HG03378 (cell line): ENCODE data around the gene ADARB2.
"Not testable (repeated sequence)": the region's sequence is repeated elsewhere in the genome, so short reads cannot be mapped to it uniquely, and the experiment has no call there.

ENCODE experiments used
- ATAC-seq: cut with Tn5 transposase; IDR thresholded peaks from one replicate; pipeline ENCODE4 v1.9.1; 2021; ENCODE audit warnings: mild to moderate bottlenecking, moderate library complexity; ENCODE audit not compliant: unreplicated experiment

The ADARB2 gene

DNA sequence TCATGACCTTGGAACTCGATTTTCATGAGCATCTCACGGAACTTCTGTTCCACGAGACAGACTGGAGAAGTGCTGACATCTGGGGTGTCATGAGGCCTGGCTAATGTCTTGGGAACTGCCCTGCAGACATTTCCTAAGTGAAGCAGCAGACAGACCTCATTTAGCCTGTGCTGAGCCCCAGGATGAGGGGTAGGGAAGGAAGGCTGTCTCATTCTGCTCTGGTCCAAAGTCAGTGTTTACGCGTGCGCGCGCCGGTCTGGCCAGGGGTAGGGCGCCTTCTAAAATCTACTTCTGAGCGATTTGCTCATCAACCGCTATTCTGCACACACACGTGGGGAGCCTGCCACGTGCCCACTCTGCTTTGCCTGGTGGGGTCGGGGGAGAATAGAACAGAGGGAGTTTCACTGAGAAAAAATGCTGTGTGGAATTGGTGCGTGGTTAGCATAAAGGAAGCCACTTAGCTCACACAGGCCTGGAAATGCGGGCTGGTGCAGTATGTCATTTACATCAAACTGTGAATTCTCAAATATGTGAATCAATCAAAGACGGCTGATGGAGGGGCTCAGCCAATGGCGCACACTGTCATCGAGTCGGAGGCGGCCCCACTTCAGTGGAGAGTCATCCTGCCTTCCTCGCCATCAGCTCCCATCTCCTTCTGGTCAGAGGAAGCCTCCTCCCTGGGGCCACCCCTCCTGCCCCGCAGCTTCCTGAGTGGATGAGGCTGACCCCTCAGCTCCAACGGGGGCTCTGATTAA is 335.1 kb downstream of the ADARB2 start:
- ATAC-seq: no peak

DNA sequence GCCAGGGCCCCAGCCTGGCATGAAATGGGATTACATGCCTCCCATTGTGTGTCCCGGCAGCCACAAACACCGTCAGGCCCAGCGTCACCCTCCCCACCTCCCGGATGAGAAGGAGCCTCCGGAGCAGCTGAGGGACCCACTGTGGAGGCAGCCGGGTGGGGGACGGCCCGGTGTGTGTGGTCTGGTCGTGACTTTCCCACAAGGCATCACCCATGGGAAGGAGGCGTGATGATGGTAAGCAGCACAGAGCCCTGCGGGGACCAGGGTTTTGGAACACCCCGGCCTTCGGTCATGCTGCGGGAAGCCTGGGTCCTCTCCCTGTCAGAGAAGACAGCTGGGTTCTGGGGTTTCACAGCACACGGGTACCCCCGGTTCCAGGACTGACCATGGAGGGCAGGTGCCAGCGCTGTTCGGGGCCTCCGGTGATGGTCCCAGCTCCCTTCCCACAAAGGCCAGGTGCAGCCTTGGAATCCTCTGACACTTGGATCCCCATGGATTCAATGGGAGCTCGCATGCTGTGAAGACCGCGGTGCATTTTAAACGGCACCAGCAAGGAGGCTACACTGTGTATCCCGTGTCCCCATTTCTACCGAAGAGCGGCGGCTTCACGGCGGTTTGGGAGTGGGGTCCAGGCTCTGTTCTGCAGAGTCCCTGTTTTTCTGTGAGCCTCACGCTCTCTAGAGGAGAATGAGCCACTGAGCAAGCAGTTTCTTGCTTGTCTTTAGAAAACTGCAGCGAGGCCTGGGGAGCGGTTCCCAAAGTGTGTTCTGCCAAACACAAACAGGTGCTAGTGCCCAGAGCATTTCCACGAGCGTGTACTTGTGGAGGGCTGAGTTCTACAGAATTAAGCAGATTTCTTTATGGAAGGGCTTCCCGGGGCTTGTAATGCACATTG is 336.0 kb downstream of the ADARB2 start:
- ATAC-seq: no peak

DNA sequence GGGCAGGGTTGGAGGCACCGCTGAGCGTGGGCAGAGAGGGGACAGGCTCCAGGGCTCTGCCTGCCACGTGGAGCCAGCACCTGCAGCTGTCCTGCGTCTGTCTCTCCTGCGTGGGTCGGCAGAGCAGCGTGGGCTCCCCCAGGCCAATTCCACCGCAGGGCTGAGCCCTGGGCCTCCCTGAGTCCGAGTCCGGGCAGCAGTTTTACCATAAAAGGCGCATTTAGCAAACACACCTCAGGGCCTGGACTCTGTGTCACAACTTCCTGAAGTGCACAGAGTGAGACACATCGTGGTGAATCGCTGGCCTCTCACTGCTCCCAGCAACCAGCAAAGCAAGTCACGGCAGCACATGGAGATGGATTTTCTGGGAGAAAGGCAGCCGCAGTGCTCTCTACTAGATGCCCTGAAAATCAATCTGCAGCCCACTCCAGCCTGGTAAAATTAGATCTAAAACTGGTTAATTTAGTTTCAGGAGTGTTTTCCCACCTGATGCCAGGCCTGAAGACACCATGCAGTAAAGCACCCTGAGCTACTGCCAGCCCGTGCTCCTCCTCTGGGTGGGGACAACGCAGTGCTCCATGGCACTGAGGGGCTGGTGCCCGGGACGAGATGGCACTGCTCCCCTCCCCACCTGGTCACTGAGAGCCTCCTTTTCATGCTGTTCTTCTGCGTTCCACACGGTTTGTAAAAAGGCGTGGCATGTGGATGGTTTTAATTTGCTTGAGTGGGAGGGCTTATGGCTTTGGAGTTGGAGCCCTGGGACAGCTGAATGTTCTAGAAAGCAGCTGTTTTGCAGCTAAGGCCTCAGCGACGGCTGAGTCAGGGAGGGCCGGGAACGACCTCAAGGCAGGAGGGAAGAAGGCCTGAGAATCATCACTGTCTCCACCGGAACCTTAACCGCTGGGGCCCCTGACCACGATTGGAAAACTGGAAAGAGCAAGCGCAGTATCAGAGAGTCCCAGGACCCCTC is 336.9 kb downstream of the ADARB2 start:
- ATAC-seq: no peak

DNA sequence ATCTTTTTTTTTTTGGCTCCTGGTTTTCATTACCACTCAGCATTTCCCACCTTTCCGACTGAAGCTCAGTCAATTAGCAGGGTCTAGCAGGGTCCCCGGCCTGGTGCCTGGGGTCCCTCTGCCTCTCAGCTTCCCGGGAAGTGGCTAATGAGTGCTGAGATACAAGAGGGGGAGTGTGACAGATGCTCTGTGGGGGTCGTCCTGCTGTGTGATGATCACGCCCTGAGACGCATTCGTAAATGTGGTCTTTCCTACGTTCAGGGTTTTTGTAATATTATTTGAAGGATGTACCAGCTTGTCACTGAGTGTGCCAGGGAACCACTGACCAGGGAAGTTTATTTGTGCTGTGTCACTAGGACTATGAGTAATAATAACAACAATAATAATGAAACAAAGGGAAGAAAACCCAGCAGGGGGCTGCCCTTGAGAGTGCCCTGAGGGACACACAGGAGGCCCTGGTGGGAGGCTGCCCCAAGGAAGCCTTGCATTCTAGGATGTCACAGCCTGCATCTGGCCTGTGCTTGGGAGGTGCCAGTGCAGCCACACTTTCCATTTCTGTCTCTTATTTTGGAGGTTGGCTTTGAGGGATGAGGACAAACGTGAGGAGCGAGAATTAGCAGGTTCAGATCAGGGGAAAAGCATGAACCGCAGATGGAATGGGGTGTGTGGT is 337.8 kb downstream of the ADARB2 start:
- no peak for ATAC-seq

DNA sequence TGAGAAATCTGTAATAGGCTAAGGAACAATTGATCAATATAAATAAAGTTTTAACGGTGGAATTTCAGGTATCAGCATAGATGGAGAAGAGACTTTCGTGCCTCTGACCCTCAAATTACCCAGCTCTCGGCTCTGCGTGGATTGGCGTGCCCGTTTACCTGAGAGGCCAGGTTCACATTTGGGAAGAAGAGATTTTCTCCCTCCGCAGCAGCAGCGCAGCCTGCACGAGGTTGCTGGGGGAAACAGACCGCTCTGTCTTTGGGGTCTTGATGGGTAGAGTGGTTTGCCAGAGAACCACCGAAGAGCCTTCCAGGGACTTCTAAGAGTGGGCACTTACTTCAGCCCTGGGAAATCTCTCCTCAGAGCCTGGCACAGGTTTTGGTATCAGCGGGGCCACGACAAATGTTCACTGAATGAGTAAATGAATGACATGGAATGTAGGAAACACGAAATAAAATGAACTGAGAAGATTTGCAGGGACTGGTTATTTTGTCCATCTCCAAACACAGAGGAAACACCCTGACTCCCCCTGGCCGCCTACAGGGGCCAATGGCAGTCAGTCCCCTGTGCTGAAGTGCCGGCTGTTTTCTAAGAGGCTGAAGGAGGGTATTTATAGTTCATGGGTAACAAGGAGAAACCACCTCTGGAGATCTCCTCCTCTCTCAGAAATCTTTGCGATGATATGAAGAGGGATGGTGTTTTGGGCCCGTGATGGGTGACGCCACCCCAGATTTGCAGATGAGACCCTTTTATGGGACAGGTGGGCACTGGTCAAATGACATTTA is 338.5 kb downstream of the ADARB2 start:
- ATAC-seq: no peak

DNA sequence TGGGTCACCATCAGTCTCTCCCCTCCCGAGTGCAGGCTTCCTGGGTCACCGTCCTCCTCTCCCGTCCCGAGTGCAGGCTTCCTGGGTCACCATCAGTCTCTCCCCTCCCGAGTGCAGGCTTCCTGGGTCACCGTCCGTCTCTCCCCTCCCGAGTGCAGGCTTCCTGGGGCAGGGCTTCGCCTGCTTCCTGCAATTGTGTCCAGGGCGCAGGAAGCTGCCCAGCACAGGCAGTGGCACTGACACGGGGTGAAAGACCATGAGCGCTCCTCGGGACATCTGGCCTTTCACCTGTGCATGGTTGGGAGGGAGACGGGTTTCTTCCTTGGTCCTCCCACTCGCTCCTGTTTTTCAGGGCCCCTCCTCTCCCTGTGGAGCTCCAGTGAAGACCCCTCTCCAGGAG is 339.2 kb downstream of the ADARB2 start:
- not testable (repeated sequence) for ATAC-seq

DNA sequence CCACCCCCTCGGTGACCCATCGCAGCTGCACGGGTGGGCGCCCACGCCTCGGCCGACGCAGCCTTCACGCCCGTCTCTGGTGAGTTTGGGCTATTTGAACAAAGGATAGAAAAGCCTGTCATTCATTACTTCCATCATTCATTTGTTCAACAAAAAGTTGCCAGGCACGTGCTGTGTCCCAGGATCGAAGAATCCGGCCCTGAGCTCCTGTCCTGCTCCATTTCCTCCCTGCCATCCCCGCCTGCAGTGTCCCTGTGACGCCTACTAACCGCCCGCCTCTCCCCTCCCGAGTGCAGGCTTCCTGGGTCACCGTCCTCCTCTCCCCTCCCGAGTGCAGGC is 341.1 kb downstream of the ADARB2 start:
- no peak for ATAC-seq

DNA sequence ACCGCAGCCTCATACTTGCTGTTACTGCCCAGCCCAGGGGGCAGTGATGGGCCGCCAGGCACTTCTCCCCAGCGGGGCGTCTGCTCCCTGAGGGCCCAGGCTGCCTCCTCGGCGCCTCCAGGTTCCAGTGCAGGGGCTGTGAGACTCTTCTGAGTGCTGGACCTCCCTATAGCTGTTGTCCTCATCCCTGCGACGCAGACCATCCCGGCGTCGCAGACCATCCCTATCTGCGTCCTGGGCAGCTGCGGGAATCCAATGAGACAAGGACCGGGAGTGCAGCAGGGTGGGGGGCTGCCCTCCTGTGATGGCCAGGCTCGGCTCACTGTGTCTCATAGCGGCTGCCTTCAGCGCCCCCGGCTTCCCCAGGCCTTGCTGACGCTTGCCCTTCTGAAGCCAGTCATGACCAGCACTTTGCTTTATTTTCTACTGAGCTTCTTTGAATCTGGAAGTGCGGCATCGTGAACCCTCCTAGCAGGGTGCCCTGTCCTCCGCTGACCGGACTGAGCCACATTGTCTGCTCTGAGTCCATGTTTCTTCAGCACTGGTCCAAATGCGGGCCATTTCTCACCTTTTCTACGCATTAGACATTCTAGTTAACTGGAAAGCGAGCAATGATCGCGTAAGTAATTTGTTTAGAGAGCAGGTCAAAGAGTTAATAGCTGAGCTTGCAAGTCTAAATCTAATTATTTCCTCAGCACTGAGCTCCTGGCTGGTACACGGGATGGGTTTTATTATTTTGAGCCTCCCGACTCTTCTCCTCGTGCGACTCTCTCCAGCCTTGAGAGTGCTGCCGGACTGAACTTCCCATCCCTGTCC is 341.6 kb downstream of the ADARB2 start:
- ATAC-seq: no peak

DNA sequence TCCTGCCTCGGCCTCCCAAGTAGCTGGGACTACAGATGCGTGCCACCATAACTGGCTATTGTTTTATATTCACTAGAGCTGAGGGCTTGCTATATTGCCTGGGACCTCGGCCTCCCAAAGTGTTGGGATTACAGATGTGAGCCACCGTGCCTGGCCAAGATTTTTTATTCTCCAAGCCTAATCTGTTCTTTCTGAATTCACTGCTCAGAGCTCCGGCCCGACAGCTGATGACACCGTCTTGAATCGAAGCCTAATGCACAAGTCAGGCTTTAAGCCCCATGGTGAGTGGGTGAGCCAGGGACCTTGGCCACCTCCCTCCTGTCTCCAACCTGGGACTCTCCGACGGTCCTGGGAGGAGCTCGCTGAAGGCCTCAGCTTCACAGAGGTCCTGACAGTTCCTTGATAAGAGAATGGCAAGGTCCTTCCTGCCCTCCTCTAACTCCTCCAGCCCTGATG is 342.3 kb downstream of the ADARB2 start:
- ATAC-seq: no peak

DNA sequence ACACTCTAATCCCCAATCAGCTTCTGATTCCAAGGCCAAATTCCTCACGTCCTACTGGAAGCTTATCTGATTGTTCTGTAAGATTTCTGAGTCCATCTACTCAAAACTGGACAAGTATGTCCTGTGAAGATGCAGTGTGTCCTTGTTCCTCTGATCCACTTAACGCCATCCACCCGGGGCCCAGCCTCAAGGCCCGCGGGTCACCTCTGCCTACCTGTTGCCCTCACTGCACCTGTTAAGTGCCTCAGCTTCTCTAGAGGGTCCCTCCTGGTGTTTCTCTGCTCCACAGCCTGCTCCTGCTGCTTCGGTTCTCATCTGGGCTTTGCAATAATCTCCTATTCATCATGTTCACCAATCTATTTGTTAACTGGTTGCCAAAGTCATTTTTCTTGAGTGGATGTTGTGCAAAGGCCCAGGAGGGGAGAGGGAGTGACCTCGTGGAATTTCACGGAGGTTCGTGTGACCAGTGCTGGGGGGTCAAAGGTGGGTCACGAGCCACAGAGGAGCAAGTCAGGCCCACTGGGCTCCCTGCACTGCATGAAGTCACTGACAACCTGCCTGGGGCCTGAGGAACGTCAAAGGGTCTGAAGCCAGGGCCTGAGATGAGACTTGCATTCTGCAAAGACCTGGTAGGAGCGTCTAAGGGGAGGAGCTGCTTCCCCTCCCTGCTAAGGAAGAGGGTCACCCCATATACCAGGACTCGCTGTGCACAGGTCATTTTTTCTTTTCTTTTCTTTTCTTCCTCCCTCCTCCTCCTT is 343.0 kb downstream of the ADARB2 start:
- no peak for ATAC-seq

DNA sequence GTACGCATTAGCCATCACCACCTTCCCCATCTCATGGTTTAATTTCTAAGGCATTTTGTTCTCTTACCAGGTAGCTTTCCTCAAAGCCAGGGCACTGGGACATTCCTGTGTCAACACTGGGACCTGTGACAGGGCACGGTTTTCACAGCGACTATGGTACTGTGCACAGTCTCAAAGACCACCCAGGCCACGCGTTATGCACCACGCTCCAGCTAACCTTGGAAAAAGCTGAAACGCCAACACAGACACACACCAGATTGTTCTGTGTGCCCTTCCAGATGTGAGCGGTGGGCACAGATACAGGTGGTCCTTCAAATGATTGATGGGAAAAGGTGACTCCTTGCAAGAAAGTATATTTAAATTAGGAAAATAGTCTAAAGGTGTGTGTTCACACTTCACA is 343.8 kb downstream of the ADARB2 start:
- no peak for ATAC-seq

DNA sequence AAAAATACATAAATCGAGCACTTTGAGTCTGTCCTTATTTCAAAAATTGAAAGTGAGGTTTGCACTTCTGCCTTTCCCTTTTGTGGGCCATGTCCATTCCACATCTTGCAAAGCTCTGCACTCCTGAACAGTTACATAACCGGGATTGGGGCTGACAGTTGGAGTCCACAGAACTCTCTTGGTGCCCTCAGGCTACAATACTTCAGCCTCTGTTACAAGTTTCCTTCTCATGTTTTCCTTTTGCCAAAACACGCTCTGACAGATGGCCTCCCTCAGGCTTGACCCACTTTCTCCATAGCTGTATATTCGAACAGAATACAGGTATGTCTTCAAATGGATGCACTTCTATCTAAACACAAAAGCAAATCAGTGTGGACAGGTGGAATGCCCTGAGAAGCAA is 345.2 kb downstream of the ADARB2 start:
- ATAC-seq: no peak

DNA sequence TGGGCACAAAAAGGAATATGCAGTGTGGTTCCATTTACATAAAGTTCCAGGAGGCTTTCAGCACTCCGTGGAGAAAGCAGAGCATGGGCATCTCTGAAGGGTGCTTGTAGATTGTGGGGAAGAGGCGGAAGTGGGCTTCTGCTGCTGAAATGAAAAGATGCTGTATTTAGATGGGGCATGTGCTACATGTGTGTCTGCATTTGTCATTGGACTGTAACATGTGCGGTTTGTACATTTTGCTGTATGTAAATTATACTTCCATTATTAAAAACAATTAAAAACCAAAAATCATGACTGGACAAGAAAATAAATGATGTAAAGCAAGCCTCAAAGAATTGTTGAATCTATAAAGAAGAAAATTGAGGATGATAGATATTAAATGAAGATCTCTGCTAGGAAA is 347.1 kb downstream of the ADARB2 start:
- ATAC-seq: no peak

DNA sequence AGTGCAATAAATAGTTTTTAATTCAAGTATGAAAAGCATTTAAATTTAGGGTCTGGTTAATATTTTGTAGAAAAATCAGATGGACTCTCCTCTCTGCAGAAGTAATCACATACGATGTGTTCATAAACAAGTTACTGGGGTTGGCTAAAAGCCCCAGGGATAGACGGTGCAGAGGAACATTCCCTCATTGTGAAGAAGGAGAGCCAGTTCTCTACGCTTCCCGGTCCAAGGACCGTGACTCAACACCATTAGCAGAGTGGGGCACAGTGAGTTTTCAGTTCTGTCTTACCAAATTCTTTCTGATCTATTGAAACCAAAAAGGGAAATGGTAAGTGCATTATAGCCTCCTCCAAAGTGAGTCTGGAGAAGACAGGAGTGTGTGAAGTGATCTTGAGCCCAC is 353.3 kb downstream of the ADARB2 start:
- no peak for ATAC-seq

DNA sequence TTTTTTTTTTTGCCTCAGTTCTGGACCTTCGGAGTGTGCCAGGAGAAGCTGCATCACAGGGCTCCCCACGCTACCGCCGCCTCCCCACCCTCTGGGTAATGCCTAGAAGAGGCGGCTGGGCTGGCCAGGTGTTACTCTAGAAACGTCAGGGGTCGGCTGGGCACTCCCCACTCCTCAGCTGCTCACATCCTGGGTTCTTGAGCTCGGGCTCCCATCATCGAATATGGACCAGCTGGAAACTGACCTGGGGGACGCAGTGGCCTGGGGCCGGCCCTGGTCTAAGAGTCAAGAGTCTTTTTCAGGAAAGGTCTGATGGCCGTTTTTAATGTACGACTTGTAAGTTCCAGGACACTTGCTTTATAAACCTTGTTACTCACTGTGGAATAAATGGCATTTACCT is 354.6 kb downstream of the ADARB2 start:
- ATAC-seq: no peak

DNA sequence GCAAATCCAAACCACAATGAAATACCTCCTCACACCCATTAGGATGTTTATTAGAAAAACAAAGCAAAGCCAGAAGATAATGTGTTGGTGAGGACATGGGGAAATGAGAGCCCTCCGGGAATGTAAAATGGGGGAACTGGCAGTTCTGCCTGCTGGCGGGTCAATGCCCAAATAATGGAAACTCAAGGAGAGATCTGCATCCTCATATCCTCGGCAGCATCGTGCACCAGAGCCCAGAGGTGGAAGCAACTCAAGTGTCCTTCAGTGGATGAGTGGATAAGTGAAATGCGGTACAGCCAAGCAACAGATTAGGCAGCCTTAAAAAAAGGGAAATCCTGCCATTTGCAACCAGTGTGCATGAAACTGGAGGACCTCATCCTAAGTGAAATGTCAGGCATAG is 356.0 kb downstream of the ADARB2 start:
- ATAC-seq: no peak

DNA sequence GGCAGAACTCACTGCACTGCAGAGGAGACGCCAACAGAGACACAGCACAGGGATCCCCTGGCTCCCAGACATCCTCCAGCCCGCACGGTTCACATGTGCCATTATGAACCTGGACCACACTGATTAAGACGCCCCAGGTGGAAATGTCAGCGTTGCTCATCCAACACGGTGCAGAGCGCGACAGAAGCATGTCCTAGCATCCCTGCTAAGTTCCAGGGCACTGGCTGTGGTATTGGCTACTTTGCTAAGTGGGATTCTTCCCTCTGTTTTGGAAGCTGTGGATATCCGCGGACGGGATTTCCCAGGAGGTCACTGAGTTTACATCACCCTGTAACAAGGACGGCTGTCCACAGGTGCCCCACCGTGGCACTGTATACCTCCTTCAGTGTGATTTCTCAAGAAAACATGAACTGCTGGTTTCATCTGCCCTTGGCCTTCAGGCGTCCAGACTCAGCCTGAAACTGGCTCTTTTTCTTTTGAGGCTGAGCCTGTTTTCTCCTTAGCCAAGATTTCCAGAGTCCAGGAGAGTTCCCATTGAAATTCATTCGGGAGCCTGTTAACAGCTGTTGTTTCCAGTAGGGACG is 357.1 kb downstream of the ADARB2 start:
- ATAC-seq: no peak

DNA sequence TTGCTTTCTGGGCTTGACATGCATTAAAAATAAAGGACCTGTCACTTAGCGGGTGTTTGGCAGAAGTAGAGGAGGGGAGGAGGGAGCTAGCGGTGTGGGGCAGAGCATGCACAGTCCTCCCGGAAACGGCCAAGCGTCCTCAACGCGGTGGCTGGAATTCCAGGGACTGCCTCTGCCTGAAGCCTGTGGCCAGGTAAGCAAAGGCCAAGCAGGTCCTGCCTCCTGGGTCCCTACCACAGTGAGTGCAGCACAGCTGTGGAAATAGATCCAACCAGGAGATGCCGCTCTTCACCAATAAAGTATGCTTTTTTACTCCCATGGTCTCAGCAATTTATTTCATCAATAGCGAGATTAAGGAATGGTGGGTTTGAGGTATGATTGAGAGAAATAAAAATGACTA is 357.7 kb downstream of the ADARB2 start:
- ATAC-seq: no peak
